IPS DF 4.7 (cell line): ENCODE data around the gene ABCG8.
"Not testable (repeated sequence)": the region's sequence is repeated elsewhere in the genome, so short reads cannot be mapped to it uniquely, and the experiment has no call there.

Experiments
- DNase-seq: peaks from one replicate; pipeline ENCODE4 v3.0.0-alpha.2; 2013; ENCODE audit warnings: low spot score; ENCODE audit errors: extremely low read depth

The ABCG8 gene

DNA sequence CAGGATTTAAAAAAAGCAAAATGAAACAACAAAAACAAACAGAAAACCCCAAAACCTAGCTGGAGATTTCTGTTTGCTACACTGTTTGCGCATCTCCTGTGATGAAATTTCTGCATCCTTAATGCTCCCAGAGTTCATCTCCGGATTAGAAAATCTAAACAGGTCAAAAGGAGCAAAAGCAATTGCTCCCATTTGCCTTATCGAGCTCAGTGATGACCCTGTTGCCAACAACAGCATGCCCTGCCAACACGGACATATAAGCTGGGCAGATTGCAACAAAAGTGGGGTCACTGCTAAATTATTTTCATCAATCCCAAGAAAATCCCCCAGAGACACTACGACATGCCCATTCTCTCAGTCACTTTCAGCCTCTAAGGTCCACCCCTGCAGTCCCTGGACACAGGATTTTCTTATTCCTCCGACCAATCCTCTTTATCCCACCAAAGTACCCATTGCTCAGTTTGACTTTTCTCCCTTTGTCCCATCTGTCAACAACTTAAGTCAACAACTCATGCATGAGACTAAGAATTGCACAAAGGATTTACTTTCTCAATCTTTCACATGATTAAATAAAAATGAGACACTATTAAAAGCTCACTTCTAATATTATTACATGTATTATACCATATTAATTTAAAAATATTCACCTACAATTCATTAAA lies 67.8 kb downstream of the ABCG8 start:
- DNase-seq = no peak

- not testable (repeated sequence) for DNase-seq
These were observed 72.5 kb downstream of the ABCG8 start for GRCh38 chr2:43911136-43911790.

DNA sequence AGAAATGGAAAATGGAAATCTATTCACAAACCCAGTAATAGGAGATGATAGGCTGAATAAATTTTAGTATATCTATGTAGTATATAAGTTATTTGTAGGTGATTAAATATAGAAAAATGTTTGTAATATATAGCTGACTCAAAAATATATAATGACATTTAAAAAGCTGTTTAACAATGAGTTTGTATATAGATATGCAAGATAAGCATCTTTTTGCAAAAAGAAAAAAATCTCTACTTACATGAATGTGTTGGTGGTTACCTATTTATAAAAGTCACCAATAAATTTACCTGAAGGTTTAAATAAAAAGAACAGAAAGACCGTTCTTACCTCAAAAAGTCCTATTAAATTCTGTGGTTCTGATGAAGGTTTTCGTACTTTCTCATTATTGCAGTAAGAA lies 85.7 kb downstream of the ABCG8 start:
- DNase-seq = no peak

- DNase-seq = no peak
These were observed 86.7 kb downstream of the ABCG8 start for GRCh38 chr2:43925431-43925830.

GRCh38 chr2:43927442-43927841 lies 88.7 kb downstream of the ABCG8 start:
- no peak for DNase-seq

GRCh38 chr2:43931293-43931692 lies 92.5 kb downstream of the ABCG8 start:
- no peak for DNase-seq
